HepG2 (cell line): Measurements from ENCODE around the gene CPPED1. TPM values are rescaled to one million over a fixed set of nuclear protein-coding genes. Genes with fewer than 3 reads are reported as not detected.

Experiments used
- ARHGAP35 ChIP-seq: sonication (generic); formaldehyde crosslinking; IDR thresholded peaks from 2 replicates; pipeline ENCODE4 v1.9.0; 2022; ENCODE audit warnings: mild to moderate bottlenecking, inconsistent platforms, moderate library complexity, missing genetic modification reagents, borderline replicate concordance
- ARNT2 ChIP-seq: sonication (generic); formaldehyde crosslinking; IDR thresholded peaks from 2 replicates; pipeline ENCODE4 v1.8.0; 2022; ENCODE audit warnings: mild to moderate bottlenecking, low read depth, missing genetic modification reagents, moderate library complexity
- BCL3 ChIP-seq: sonication (generic); formaldehyde crosslinking; IDR thresholded peaks from 2 replicates; pipeline ENCODE4 v1.5.1; 2020; ENCODE audit warnings: mild to moderate bottlenecking, missing genetic modification reagents, moderate library complexity
- CEBPG ChIP-seq: IDR thresholded peaks from 2 replicates; pipeline ENCODE4 v1.6.1; 2016
- CREB1 ChIP-seq, 2 experiments: fragments of 450-650 bp in 1 of 2; IDR thresholded peaks; 2 replicates each; pipeline ENCODE4 v1.6.1; 2016 to 2017; ENCODE audit warnings: control low read depth in 1 of 2, mild to moderate bottlenecking in 1 of 2, missing compliant biosample characterization in 1 of 2, missing genetic modification characterization in 1 of 2
- FOSL2 ChIP-seq: sonication (generic); formaldehyde crosslinking; IDR thresholded peaks from 2 replicates; pipeline ENCODE4 v1.4.0; 2020; ENCODE audit warnings: missing genetic modification reagents
- HMG20A ChIP-seq: IDR thresholded peaks from 2 replicates; pipeline ENCODE4 v1.6.1; 2016; ENCODE audit warnings: borderline replicate concordance
- MAZ ChIP-seq, 2 experiments: sonication (generic) in 1 of 2; formaldehyde crosslinking in 1 of 2; IDR thresholded peaks; 2 replicates each; pipeline versions ENCODE4 v1.5.0 to v1.6.1; 2012 to 2020; ENCODE audit warnings: low read depth in 2 of 2, mild to moderate bottlenecking in 2 of 2, borderline replicate concordance in 1 of 2, improper control_type of control experiment in 1 of 2, low read length in 1 of 2, missing genetic modification reagents in 1 of 2, moderate library complexity in 1 of 2
- NFE2L2 ChIP-seq: fragments of 150-350 bp; IDR thresholded peaks from 2 replicates; pipeline ENCODE4 v1.6.1; 2014; ENCODE audit warnings: low read length
- NR2F1 ChIP-seq, 2 experiments: fragments of 450-650 bp in 1 of 2; formaldehyde crosslinking in 1 of 2; IDR thresholded peaks; 2 replicates each; pipeline versions ENCODE4 v1.5.0 to v1.6.1; 2016 to 2020; ENCODE audit warnings: mild to moderate bottlenecking in 1 of 2, missing compliant biosample characterization in 1 of 2, missing genetic modification reagents in 1 of 2, moderate library complexity in 1 of 2
- PAF1 ChIP-seq: IDR thresholded peaks from 2 replicates; pipeline ENCODE4 v1.6.1; 2016; ENCODE audit warnings: missing genetic modification reagents, missing compliant biosample characterization
- PCBP2 ChIP-seq: fragments of 200-400 bp; formaldehyde crosslinking; optimal IDR thresholded peaks from 2 replicates; pipeline ENCODE3; 2018; ENCODE audit warnings: low read length, low read depth; ENCODE audit not compliant: poor library complexity, severe bottlenecking
- RBAK ChIP-seq: sonication (generic); formaldehyde crosslinking; IDR thresholded peaks from 2 replicates; pipeline ENCODE4 v1.5.1; 2020; ENCODE audit warnings: mild to moderate bottlenecking, missing genetic modification reagents
- TAF1 ChIP-seq: sonication (generic); formaldehyde crosslinking; IDR thresholded peaks from 2 replicates; pipeline ENCODE4 v1.4.0; 2020; ENCODE audit warnings: missing genetic modification reagents
- USF2 ChIP-seq, 2 experiments: sonication (generic) in 1 of 2; formaldehyde crosslinking in 1 of 2; IDR thresholded peaks; 2 replicates each; pipeline versions ENCODE4 v1.5.1 to v1.6.1; 2011 to 2020; ENCODE audit warnings: borderline replicate concordance in 1 of 2, low read depth in 1 of 2, low read length in 1 of 2, mild to moderate bottlenecking in 1 of 2, missing genetic modification reagents in 1 of 2, moderate library complexity in 1 of 2
- XBP1 ChIP-seq: sonication (generic); formaldehyde crosslinking; IDR thresholded peaks from 2 replicates; pipeline ENCODE4 v1.5.0; 2020; ENCODE audit warnings: missing genetic modification reagents
- YEATS2 ChIP-seq: sonication (generic); formaldehyde crosslinking; IDR thresholded peaks from 2 replicates; pipeline ENCODE4 v1.4.0; 2020; ENCODE audit warnings: missing genetic modification reagents, borderline replicate concordance
- ZBTB21 ChIP-seq: sonication (generic); formaldehyde crosslinking; IDR thresholded peaks from 2 replicates; pipeline ENCODE4 v1.4.0; 2020; ENCODE audit warnings: missing genetic modification reagents
- ZMYM3 ChIP-seq: sonication (generic); formaldehyde crosslinking; IDR thresholded peaks from 2 replicates; pipeline ENCODE4 v1.5.1; 2020; ENCODE audit warnings: mild to moderate bottlenecking, missing genetic modification reagents
- ZNF367 ChIP-seq: sonication (generic); formaldehyde crosslinking; IDR thresholded peaks from 2 replicates; pipeline ENCODE4 v1.4.0; 2020; ENCODE audit warnings: missing genetic modification reagents, borderline replicate concordance
- ZNF430 ChIP-seq: sonication (generic); formaldehyde crosslinking; IDR thresholded peaks from 2 replicates; pipeline ENCODE4 v1.9.0; 2021; ENCODE audit warnings: mild to moderate bottlenecking, missing genetic modification reagents
- ZNF431 ChIP-seq: sonication (generic); formaldehyde crosslinking; IDR thresholded peaks from 2 replicates; pipeline ENCODE4 v1.9.0; 2022; ENCODE audit warnings: missing genetic modification reagents, low read depth, mild to moderate bottlenecking, borderline replicate concordance
- ZNF543 ChIP-seq: sonication (generic); formaldehyde crosslinking; IDR thresholded peaks from 2 replicates; pipeline ENCODE4 v1.4.0; 2020; ENCODE audit warnings: mild to moderate bottlenecking, missing genetic modification reagents
- ZNF564 ChIP-seq: sonication (generic); formaldehyde crosslinking; IDR thresholded peaks from 2 replicates; pipeline ENCODE4 v1.8.1; 2023; ENCODE audit warnings: mild to moderate bottlenecking, missing genetic modification reagents
- ZNF607 ChIP-seq: sonication (generic); formaldehyde crosslinking; IDR thresholded peaks from 2 replicates; pipeline ENCODE4 v1.5.1; 2020; ENCODE audit warnings: missing genetic modification reagents, mild to moderate bottlenecking, borderline replicate concordance
- ZNF772 ChIP-seq: sonication (generic); formaldehyde crosslinking; IDR thresholded peaks from 2 replicates; pipeline ENCODE4 v1.5.0; 2020; ENCODE audit warnings: mild to moderate bottlenecking, missing genetic modification reagents
- polyA plus RNA-seq, 8 experiments: library from polyadenylated mRNA; depleted of rRNA in 3 of 8; stranded (reverse) in 7 of 8; unstranded in 1 of 8; fragments of >200 nt; fragmentation: Illumina TruSeq in 4 of 8; extraction: Trizol in 4 of 8; gene quantifications; 2 replicates each; pipeline versions ENCODE4 v1.2.1 to v1.2.3, GENCODE V29; 2011 to 2016; ENCODE audit warnings: low read depth in 4 of 8, missing spikeins in 1 of 8, mixed read lengths in 1 of 8; ENCODE audit not compliant: insufficient read depth in 1 of 8
- total RNA-seq, 5 experiments: library from RNA; depleted of rRNA; stranded (reverse); fragments of >200 nt; fragmentation: Illumina TruSeq; extraction: Trizol; gene quantifications; 2 replicates each; pipeline ENCODE4 v1.2.3, GENCODE V29; 2016; ENCODE audit warnings: low read depth in 1 of 5

CPPED1 gene
- total and polyA plus RNA-seq, 2 of the 13 experiments (the other 11 are each of a cell fraction or from before 2014, with no cell fraction given): 66.6 to 71.3 TPM

GRCh38 chr16:12613131-12613991, 190.3 kb downstream of the CPPED1 start (continued):
- TF ChIP-seq TAF1 (CRISPR knock-in tag) (no peak; the same call in 1 of the 2 replicates), ZNF543 (CRISPR knock-in tag) (no peak), MAZ (IDR thresholded peaks at IDR 0.05; ENCODE audit: borderline replicate concordance, low read depth, low read length) (peak; percentile 89), MAZ (CRISPR knock-in tag; IDR thresholded peaks at IDR 0.05; ENCODE audit: low read depth) (peak; percentile 89), USF2 (IDR thresholded peaks at IDR 0.05; ENCODE audit: low read depth, low read length) (peak; percentile 75), USF2 (CRISPR knock-in tag; IDR thresholded peaks at IDR 0.05; ENCODE audit: borderline replicate concordance) (peak; percentile 75; the same call in 1 of the 2 replicates), NFE2L2 (peak; percentile 94), CEBPG (CRISPR knock-in tag) (no peak; the same call in 1 of the 2 replicates), ZNF430 (no peak), RBAK (CRISPR knock-in tag) (no peak), PAF1 (CRISPR knock-in tag) (no peak), ARHGAP35 (CRISPR knock-in tag) (no peak), FOSL2 (CRISPR knock-in tag) (peak; percentile 99), ZBTB21 (CRISPR knock-in tag) (0 out of 2 replicates have a peak, but pooled peaks have one; percentile 11), NR2F1 (CRISPR knock-in tag; IDR thresholded peaks at IDR 0.05) (peak; percentile 84 to 98), ZNF367 (CRISPR knock-in tag) (no peak), YEATS2 (peak; percentile 46; the same call in 1 of the 2 replicates), PCBP2 (no peak), ZMYM3 (CRISPR knock-in tag) (peak; percentile 59), ZNF772 (peak; percentile 80; the same call in 1 of the 2 replicates), ZNF564 (0 out of 2 replicates have a peak, but pooled peaks have one; percentile 42), HMG20A (CRISPR knock-in tag) (peak; percentile 72), XBP1 (CRISPR knock-in tag) (no peak), ZNF431 (CRISPR knock-in tag) (peak; percentile 72; the same call in 1 of the 2 replicates), CREB1 (IDR thresholded peaks at IDR 0.05) (peak; percentile 77; the same call in 1 of the 2 replicates), CREB1 (CRISPR knock-in tag; IDR thresholded peaks at IDR 0.05) (peak; percentile 83), BCL3 (CRISPR knock-in tag) (0 out of 2 replicates have a peak, but pooled peaks have one; percentile 34), ZNF607 (CRISPR knock-in tag) (peak; percentile 21; the same call in 1 of the 2 replicates), ARNT2 (CRISPR knock-in tag) (0 out of 2 replicates have a peak, but pooled peaks have one; percentile 40)
